HG02885 (cell line): ENCODE measurements around the gene CALHM4.

Source experiments
- ATAC-seq: cut with Tn5 transposase; IDR thresholded peaks from one replicate; pipeline ENCODE4 v1.9.1; 2021; ENCODE audit warnings: mild to moderate bottlenecking; ENCODE audit not compliant: unreplicated experiment, poor library complexity

CALHM4 gene, protein sequence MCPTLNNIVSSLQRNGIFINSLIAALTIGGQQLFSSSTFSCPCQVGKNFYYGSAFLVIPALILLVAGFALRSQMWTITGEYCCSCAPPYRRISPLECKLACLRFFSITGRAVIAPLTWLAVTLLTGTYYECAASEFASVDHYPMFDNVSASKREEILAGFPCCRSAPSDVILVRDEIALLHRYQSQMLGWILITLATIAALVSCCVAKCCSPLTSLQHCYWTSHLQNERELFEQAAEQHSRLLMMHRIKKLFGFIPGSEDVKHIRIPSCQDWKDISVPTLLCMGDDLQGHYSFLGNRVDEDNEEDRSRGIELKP

DNA sequence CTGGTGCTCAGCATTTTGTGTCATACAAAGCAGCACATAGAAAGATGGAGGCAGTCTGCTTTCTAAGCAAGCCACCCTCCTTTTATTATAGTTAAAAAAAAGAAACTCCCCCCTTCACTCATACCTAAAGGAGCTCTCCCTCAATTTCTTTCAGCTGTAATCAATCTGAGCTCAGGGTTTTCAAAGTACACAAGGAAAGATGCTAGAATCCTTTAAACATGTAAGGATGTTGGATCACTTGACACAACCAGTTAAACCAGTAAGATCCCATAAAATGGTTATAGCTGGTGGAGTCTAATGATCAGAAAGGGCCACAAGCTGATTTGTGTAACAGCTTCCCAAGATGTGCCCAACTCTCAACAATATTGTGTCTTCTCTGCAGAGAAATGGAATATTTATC is at the start of gene CALHM4:
Gene CALHM4, plus strand, starts transcription at position 301 of the 400 bp plus-strand sequence. Its CDS starts 43 bp downstream, at position 344.
- ATAC-seq, result no peak

DNA sequence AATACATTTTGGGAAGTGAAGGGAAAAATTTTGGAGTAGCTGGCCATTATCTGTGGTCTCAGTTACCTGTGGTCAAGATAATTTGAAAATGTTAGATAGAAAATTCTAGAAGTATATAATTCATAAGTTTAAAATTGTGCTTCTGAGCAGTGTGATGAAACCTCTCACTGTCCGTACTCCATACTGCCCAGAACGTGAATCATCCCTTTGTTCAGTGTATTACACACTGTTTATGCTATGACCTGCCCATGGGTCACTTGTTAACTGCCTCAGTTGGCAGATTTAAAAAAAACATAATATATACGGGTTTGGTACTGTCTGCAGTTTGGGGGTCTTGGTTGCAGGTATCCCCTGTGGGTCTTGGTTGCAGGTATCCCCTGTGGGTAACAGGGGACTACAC is 46.2 kb upstream of the CALHM4 start:
- ATAC-seq, result no peak

DNA sequence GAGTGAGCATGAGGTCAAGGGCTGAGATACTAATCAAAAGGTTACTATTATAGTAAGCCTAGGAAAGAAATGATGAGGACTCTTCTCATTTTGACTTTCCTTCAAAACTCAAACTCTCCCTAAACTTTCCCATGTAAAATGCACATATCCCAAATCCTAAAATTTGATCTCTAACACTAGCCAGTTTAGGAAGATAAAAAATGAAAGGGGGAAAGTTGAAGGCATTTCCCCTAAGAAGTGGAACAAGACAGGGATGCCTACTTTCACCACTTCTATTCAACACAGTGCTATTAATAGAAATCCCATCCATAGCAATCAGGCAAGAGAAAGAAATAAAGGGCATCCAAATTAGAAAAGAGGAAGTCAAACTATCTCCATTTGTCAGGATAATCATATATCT is 45.0 kb upstream of the CALHM4 start:
- no peak for ATAC-seq

DNA sequence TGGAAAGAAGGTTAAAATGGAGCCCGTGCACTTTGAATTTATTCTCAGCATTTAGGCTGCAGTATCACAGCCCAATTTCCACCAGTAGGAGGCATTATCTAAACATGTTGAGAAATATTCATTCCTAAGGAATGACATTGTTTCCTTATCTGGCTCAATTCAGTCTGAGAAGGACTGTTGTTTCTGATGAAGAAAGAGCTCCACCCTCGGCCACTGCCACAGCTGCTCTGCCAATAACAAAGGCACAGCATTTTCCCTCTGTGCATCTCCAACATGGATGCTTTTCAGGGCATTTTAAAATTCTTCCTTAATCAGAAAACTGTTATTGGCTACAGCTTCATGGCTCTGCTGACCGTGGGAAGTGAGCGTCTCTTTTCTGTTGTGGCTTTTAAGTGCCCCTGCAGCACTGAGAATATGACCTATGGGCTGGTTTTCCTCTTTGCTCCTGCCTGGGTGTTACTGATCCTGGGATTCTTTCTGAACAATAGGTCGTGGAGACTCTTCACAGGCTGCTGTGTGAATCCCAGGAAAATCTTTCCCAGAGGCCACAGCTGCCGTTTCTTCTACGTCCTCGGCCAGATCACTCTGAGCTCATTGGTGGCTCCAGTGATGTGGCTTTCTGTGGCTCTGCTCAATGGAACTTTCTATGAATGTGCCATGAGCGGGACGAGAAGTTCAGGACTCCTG is 42.0 kb upstream of the CALHM4 start, which contains the start of gene CALHM5:
Gene CALHM5, plus strand, starts transcription at position 216 of the 687 bp plus-strand sequence. Its CDS starts 58 bp downstream, at position 274.
- ATAC-seq, result no peak

DNA sequence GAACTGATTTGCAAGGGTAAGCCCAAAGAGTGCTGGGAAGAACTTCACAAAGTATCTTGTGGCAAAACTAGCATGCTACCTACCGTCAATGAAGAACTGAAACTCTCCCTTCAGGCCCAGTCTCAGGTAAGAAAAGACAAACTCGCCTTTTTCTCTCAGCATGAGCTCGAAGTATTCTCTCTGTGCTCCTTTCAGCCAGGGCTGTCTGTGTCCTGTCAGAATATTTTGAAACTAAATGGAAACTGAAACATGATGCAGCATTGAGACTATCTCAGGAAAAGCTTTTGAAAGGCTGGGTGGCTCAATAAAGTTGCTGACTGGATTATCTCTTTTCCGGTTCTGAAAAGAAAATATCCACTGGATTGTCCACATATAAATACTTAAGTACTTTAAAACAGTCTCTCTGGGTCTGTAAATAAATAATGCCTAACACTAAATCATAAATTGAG is 41.4 kb upstream of the CALHM4 start:
- ATAC-seq, result peak; percentile 86

DNA sequence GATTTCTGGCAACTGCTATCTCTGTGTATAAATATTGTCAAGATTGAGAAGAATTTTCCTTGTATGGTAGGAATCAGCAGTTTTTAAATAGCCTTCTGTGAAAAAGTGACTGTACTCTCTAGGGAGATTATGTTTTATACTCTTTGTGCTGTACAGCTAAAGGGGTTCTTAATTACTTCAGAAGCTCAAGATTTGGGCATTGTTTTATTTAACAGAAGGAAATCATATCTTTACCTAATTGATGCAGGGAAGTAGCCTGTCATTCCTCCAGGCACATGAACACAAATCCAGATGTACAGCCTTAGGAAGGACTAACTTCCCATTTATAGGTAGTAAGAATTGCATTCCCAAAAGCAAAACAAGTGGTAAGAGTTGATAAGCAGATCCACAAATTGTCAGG is 40.8 kb upstream of the CALHM4 start:
- no peak for ATAC-seq

DNA sequence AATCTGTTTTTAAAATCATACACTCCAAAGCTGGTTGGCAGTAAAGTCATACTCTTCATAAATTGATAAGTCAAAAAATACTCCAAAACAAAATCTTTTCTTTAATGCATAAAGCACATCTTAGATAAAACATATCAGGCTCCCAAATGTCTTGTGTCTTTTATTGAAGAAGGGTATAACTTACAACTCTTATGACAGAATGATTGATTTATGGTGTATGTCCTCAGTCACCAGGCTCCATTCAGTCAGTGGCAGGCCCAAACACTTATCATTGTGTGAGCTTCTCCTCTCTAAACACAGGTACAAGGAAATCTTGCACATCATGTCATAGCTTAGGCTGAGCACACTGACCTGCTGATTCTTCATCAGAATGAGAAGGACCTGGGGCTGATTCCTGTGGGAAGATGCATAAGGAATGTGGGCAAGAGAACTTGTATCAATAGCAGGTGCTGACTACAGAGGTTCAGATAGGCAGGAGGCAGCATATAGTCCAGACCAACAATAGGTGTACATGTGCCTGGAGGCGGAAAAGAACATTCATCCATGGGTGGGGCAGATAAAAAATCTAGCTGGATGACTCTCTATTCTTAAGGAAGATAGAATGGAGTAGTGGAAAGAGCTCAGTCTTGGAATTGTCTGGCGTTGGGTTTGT is 40.2 kb upstream of the CALHM4 start:
- ATAC-seq, result no peak

DNA sequence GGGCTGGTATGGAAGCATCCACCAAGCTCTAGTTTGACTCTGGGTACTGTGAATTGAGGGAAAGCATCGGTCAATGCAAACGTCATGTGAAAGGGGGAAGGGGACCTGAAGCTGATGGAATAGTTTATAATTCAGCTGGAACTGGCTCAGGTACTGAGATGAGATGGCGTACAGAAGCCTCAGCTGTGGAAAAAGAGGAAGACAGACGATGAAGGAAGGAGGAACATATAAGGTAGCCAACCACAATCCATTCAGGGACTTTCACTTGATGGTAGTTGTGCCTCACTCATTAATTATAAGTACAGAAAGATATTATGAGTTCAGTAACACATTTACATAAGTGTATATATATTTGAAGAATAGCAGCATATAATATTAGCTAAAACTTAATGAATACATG is 39.4 kb upstream of the CALHM4 start:
- ATAC-seq, result no peak

DNA sequence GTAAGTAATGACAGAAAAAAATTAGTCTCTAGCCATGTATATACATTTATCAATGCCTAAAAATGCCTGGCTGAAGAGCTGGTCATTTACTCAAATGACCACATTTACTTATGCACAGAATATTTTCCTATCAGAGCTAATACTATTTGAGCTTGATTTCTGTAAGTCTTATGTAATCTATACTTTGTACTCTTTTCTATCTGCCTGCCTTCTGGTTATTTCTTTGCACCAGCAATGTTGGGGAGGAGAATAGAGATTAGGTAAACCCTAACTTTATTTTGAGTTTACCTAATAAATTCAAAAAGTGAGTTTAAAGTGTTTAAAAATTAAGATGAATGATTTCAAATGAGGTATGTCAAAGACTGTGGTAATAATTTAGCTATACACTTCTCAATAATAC is 38.4 kb upstream of the CALHM4 start:
- no peak for ATAC-seq

DNA sequence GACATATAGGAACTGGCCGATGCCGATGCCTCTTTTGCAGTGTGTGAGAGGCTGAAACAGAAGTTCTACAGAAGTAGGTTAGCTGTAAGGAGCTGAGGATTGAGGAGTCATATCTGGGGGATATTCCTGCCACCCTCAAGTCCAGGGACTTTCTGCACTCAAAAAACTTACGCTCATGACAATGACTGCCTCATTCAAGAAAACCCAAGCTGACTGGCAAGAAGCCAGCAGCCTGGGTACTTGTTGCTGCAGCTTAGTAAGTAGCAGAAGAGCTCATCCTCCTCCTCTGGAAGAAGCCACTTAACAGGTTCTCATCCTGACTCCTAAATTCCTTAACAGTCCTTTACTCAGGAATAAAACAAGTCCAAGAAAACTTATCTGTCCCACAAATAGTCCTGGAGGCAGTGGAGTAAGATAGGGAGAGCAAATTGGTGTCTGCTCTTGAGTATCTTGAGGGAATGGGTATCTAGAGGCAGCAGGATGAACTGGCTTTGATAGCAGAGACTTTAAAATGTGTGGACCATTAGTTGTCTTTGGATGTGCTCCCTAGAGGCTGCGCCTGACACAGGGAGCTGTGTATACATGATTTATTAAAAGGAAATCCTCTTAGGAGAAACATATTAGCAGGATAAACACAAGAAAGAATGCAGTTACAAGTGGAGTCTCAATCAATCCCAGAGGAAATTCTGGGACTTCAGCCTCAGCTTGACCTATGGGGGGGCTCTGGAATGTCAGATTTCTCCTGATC is 34.8 kb upstream of the CALHM4 start:
- ATAC-seq, result no peak

DNA sequence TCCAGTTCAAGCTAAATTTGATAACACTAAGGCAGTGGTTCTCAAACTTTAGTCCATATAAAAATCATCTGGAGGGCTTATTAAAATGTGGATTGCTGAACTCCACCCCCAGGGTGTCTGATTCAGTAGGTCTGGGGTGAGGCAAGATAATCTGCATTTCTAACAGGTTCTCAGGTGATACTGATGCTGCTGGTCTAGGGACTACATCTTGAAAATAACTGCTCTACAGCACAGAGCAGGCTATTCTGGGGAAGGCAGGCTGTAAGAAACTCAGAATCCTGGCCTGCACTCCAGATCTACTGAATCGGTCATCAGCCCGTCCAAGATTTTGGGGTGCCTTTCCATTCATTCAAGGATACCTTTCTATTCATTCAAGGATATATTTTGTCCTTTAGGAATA is 30.7 kb upstream of the CALHM4 start:
- no peak for ATAC-seq

DNA sequence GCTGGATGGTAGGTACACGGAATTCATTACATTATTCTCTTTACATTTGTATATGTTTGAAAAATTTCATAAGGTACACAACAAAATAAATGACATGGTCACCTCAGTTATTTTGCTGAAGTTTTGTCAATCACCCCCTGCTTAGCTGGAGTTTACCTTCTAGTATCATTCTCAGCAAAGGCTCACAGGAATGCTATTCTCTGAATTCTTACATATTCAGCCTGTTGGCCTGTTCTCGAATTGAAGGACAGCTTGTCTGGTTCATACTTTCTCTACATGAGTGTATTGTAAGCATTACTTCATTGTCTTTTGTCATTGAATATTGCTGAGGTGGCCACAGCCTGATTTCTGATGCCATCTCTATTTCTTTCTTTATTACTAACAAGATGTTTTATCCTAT is 29.3 kb upstream of the CALHM4 start:
- no peak for ATAC-seq

DNA sequence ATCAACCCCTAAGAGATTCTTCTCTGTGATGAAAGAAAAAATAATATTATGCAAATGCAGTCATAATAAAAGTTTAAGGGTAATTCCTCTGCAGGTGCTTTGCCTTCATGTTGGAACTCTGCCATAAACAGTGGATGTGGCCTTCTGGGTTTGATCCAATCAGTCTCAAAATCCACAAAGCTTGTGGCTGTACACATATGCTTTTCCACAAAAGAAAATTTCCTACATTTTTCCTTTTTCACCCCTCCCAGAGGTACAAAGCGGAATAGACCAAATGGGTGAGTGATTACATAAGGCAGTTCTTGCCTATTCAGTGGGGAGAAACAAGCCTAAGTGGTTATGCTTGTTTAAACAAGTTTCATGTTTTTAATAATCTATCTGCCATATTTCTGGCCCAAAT is 25.4 kb upstream of the CALHM4 start:
- no peak for ATAC-seq

DNA sequence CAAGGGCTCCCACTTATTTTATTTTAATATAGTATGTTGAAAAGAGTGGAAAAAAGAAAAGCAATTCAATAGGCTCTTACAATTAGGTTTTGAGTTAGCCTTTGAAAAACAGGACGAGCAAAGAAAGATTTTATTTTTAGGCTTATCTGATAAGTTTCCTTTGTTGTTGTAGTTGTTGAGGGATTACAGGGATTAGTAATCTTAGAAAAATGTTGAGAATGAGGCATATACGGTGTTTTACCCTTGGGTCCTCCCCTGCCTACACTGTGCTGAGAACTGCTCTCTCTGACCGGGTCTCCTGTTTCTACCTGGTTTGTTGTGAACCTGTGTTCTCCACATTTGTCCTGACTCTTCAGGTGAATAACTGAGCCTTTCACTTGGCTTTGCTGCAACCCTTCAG is 24.8 kb upstream of the CALHM4 start:
- ATAC-seq, result no peak

DNA sequence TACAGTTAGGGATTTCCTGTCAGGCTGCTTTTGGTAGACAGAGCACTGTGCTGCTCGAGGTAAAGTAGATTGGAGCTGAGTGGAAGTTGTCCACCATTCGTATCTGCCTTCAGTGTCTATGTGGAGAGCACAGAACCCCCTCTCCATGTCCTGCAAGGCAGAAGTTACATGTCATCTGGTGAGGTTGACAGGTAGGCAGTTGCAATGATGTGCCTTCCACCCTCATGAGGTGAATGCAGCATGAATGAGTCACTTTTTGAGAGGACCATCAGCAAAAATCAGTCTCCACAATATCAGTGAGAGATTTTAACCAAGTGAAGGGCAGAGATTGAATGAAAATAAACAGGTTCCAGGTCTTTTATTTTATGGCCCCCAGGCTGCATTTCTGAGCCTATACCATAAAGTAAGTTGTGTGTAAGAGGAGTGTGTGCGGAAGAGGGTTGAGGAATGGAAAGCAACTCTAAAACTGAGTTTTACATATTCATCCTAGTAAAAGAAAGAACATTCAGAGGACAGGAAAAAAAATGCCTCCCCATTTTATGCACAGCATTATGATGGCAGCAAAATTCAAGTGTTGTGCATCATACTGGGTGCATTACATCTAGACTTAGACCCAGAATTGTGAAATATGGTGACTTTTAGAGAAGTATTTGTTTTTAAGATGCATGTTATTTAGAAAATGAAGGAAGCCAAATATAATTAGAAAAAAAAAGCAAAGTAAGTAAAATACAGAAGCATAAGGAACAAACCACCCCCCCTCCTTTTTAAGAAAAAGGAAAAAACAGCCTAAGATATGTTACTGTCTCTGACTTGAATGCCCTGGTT is 23.9 kb upstream of the CALHM4 start:
- no peak for ATAC-seq

DNA sequence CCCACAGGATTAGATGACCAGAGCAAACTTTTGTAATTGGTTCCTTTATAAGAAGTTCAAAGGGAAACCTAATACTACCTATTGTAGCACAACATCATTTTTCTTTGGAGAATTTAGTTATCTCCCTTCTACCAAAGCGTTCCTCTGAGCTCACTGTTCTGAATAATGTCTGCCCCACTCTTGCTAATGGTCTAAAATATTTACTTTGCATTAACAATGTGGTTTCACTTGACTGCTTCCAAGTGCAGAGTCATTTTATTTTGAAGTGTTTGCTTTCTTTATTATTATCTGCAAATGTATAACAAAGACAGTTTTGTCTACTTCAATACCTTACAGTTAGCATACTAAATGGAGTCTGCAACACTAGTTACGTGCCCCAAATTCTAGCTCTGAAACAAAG is 23.1 kb upstream of the CALHM4 start:
- no peak for ATAC-seq

DNA sequence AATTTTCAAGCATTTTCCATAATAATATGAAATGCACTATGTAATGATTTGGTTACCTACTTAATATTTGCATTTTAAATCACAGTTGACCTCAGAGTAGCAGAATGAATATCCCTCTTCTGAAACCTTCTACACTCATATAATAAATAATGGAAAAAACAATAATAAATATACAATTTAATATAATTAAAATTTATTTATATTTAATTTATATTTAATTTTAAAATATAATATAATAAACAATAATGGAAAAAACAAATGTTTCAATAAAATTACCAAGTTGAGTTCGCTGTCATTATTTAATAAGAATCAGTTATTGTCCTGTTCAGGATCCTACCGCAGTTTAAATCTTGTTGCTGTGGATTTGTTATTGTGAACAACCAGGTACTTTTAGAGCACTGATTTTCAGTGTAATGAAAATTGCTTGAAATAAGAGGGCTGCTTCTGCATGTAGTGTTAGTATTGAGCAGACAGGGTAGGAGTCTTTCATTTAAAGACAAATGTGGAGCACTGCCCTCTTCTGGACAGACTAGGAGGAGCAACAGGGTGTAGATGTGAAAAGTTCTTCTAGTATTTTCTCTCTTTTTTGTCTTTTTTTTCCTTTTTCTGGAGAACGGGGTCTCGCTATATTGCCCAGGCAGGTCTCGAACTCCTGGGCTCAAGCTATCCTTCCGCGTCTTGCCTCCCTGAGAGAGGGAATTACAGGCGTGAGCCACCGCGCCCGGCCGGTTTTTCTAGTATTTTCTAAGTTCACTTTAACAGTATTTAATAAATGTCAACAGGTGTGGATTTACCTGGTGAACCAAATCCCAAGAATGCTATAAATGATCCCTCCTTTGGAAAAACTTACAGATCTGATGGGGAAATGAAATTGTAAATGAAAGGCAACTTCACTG is 21.6 kb upstream of the CALHM4 start:
- peak; percentile 78 for ATAC-seq

DNA sequence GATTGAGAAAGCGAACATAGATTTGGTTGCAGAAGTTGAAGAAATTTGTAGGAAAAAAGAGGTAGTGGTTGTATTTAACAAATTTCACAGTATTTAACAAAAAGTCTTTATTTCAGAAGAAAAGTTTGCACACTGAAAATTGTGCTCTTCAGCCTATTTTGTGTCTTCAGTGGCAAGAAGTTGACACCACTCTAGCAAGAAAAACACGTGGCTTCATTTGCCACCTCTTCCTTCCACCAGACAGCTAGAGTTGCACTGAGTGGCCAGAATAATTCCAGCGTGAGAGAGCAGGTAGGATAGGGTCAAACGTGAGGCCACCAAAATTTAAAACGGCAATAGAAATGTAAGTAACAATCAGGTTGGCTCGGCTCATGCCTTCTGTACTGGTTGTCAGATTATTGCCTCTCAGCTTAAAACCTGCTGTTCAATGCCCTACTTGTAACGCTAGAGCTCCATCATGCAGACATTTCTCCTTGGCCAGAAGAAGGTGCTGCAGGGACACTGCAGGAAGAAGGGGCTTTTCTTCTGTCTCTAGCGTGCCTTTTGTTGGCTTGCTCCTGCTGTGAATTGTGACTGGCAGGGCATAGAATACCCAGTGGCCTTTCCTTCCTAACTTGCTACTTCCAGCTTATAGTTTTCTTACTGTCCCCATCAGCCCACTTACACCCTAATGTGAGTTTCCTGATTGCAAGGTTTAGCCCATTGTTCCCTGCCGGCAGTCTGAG is 20.2 kb upstream of the CALHM4 start:
- no peak for ATAC-seq
